Activated CD4-positive, alpha-beta T cell treated with anti-CD3 and anti-CD28 coated beads, Interleukin-2, amount 10 ng/mL, durations not matched to agents 24 days and 14 days (primary cell): ENCODE results near the gene UBE2Q1. TPM values are rescaled to one million over a fixed set of nuclear protein-coding genes. Genes with fewer than 3 reads are reported as not detected.
A peak's percentile ranks its signal among the peaks of the same experiment; 100 is the strongest.

ENCODE experiments used
- DNase-seq: peaks from one replicate; pipeline ENCODE4 v3.0.0; 2022
- H3K27ac Mint-ChIP-seq: one replicate; pipeline ENCODE4 v1.8.0; 2022; ENCODE audit warnings: mild to moderate bottlenecking, mixed read lengths
- H3K27me3 Mint-ChIP-seq: one replicate; pipeline ENCODE4 v1.8.0; 2022; ENCODE audit warnings: mixed read lengths
- H3K36me3 Mint-ChIP-seq: one replicate; pipeline ENCODE4 v1.8.0; 2022; ENCODE audit warnings: low read depth, mild to moderate bottlenecking, mixed read lengths
- H3K4me1 Mint-ChIP-seq: one replicate; pipeline ENCODE4 v1.8.0; 2021; ENCODE audit warnings: mixed read lengths
- H3K4me3 Mint-ChIP-seq: one replicate; pipeline ENCODE4 v1.8.0; 2022; ENCODE audit warnings: mild to moderate bottlenecking, moderate library complexity, mixed read lengths
- H3K9me3 Mint-ChIP-seq: one replicate; pipeline ENCODE4 v1.8.0; 2021; ENCODE audit warnings: mixed read lengths
- intact Hi-C: fragments of 100-400 bp; cut with micrococcal nuclease; formaldehyde crosslinking; loops from one replicate; pipeline ENCODE4 v1.15.1; 2023
- total RNA-seq: library from RNA; stranded (reverse); gene quantifications from 2 replicates; pipeline ENCODE4 v1.2.3, GENCODE V29; 2022

The UBE2Q1 gene
- total RNA-seq, 1 donor from 2014 or later, result 104 TPM

GRCh38 chr1:154529308-154529707 is 29.2 kb downstream of the UBE2Q1 start:
- no peaks in the 10 kb centered on the region for H3K4me1 Mint-ChIP-seq
- H3K9me3 Mint-ChIP-seq, result no peaks in the 10 kb centered on the region
- intact Hi-C loops, result no loop called here
- no peak overlapping the region for H3K27ac Mint-ChIP-seq
- no peak for DNase-seq
- no peaks in the 10 kb centered on the region for H3K36me3 Mint-ChIP-seq
- peaks cover 15% of the 10 kb centered on the region for H3K27me3 Mint-ChIP-seq
- no peak overlapping the region for H3K4me3 Mint-ChIP-seq

- H3K27me3 Mint-ChIP-seq, result peaks cover 25% of the 10 kb centered on the region
- no peaks in the 10 kb centered on the region for H3K4me1 Mint-ChIP-seq
- intact Hi-C loops, result no loop called here
- H3K4me3 Mint-ChIP-seq, result no peak overlapping the region
- no peak for DNase-seq
- H3K9me3 Mint-ChIP-seq, result no peaks in the 10 kb centered on the region
- no peak overlapping the region for H3K27ac Mint-ChIP-seq
- no peaks in the 10 kb centered on the region for H3K36me3 Mint-ChIP-seq
Measured at GRCh38 chr1:154527192-154527591, 31.3 kb downstream of the UBE2Q1 start.

- Mint-ChIP-seq H3K27ac (no peak overlapping the region), H3K9me3 (no peaks in the 10 kb centered on the region), H3K36me3 (no peaks in the 10 kb centered on the region), H3K4me1 (peaks cover 2% of the 10 kb centered on the region), H3K4me3 (no peak overlapping the region), H3K27me3 (peaks cover 28% of the 10 kb centered on the region)
- intact Hi-C loops, result no loop called here
- no peak for DNase-seq
Measured at GRCh38 chr1:154524881-154525280, 33.6 kb downstream of the UBE2Q1 start.

GRCh38 chr1:154521695-154522094 is 36.8 kb downstream of the UBE2Q1 start:
- DNase-seq, result no peak
- no peak overlapping the region for H3K27ac Mint-ChIP-seq
- H3K27me3 Mint-ChIP-seq, result peaks cover 34% of the 10 kb centered on the region
- H3K9me3 Mint-ChIP-seq, result no peaks in the 10 kb centered on the region
- no peaks in the 10 kb centered on the region for H3K36me3 Mint-ChIP-seq
- H3K4me1 Mint-ChIP-seq, result peaks cover 2% of the 10 kb centered on the region
- intact Hi-C loops, result no loop called here
- H3K4me3 Mint-ChIP-seq, result no peak overlapping the region

GRCh38 chr1:154520333-154520732 is 38.1 kb downstream of the UBE2Q1 start:
- H3K36me3 Mint-ChIP-seq, result no peaks in the 10 kb centered on the region
- no peaks in the 10 kb centered on the region for H3K9me3 Mint-ChIP-seq
- peaks cover 2% of the 10 kb centered on the region for H3K4me1 Mint-ChIP-seq
- H3K27ac Mint-ChIP-seq, result no peak overlapping the region
- peaks cover 42% of the 10 kb centered on the region for H3K27me3 Mint-ChIP-seq
- DNase-seq, result no peak
- intact Hi-C loops, result no loop called here
- H3K4me3 Mint-ChIP-seq, result no peak overlapping the region

- Mint-ChIP-seq H3K4me1 (peaks cover 2% of the 10 kb centered on the region), H3K9me3 (no peaks in the 10 kb centered on the region), H3K36me3 (no peaks in the 10 kb centered on the region), H3K27ac (no peak overlapping the region), H3K27me3 (peaks cover 42% of the 10 kb centered on the region), H3K4me3 (no peak overlapping the region)
- no peak for DNase-seq
- intact Hi-C loops, result no loop called here
Measured at GRCh38 chr1:154519591-154519991, 38.9 kb downstream of the UBE2Q1 start.

GRCh38 chr1:154517661-154518060 is 40.8 kb downstream of the UBE2Q1 start:
- no peak overlapping the region for H3K4me3 Mint-ChIP-seq
- intact Hi-C loops, result no loop called here
- peaks cover 45% of the 10 kb centered on the region for H3K27me3 Mint-ChIP-seq
- no peak for DNase-seq
- peaks cover 2% of the 10 kb centered on the region for H3K4me1 Mint-ChIP-seq
- H3K36me3 Mint-ChIP-seq, result no peaks in the 10 kb centered on the region
- no peak overlapping the region for H3K27ac Mint-ChIP-seq
- H3K9me3 Mint-ChIP-seq, result no peaks in the 10 kb centered on the region

- no peak overlapping the region for H3K27ac Mint-ChIP-seq
- peaks cover 37% of the 10 kb centered on the region for H3K27me3 Mint-ChIP-seq
- DNase-seq, result no peak
- no peaks in the 10 kb centered on the region for H3K9me3 Mint-ChIP-seq
- intact Hi-C loops, result no loop called here
- no peaks in the 10 kb centered on the region for H3K4me1 Mint-ChIP-seq
- no peak overlapping the region for H3K4me3 Mint-ChIP-seq
- H3K36me3 Mint-ChIP-seq, result no peaks in the 10 kb centered on the region
Measured at GRCh38 chr1:154514066-154514553, 44.4 kb downstream of the UBE2Q1 start.

GRCh38 chr1:154512760-154513159 is 45.7 kb downstream of the UBE2Q1 start:
- Mint-ChIP-seq H3K4me1 (no peaks in the 10 kb centered on the region), H3K27me3 (peaks cover 42% of the 10 kb centered on the region), H3K9me3 (no peaks in the 10 kb centered on the region), H3K36me3 (no peaks in the 10 kb centered on the region), H3K4me3 (no peak overlapping the region), H3K27ac (no peak overlapping the region)
- DNase-seq, result no peak
- intact Hi-C loops, result no loop called here

- no peak for DNase-seq
- peaks cover 4% of the 10 kb centered on the region for H3K4me1 Mint-ChIP-seq
- H3K9me3 Mint-ChIP-seq, result no peaks in the 10 kb centered on the region
- peaks cover 78% of the 10 kb centered on the region for H3K27me3 Mint-ChIP-seq
- no peak overlapping the region for H3K27ac Mint-ChIP-seq
- intact Hi-C loops, result no loop called here
- H3K36me3 Mint-ChIP-seq, result peaks cover 1% of the 10 kb centered on the region
- no peak overlapping the region for H3K4me3 Mint-ChIP-seq
Measured at GRCh38 chr1:154503898-154504297, 54.6 kb downstream of the UBE2Q1 start.

- Mint-ChIP-seq H3K9me3 (no peaks in the 10 kb centered on the region), H3K36me3 (peaks cover 1% of the 10 kb centered on the region), H3K4me1 (peaks cover 4% of the 10 kb centered on the region), H3K4me3 (peak overlapping the region; percentile 54), H3K27me3 (peaks cover 78% of the 10 kb centered on the region), H3K27ac (no peak overlapping the region)
- intact Hi-C loops, result no loop called here
- DNase-seq, result no peak
Measured at GRCh38 chr1:154502744-154503115, 55.7 kb downstream of the UBE2Q1 start.

- intact Hi-C loops, result no loop called here
- peaks cover 72% of the 10 kb centered on the region for H3K27me3 Mint-ChIP-seq
- H3K36me3 Mint-ChIP-seq, result peaks cover 1% of the 10 kb centered on the region
- H3K4me1 Mint-ChIP-seq, result peaks cover 4% of the 10 kb centered on the region
- no peak within 1 kb of the TSS for H3K27ac Mint-ChIP-seq
- H3K4me3 Mint-ChIP-seq, result peak within 1 kb of the TSS; percentile 54
- H3K9me3 Mint-ChIP-seq, result no peaks in the 10 kb centered on the region
- DNase-seq, result peak; percentile 61
Measured at GRCh38 chr1:154502066-154502743, 56.3 kb downstream of the UBE2Q1 start, which contains the start of the genes SHE and TDRD10. TSS of gene SHE (minus strand) at chr1:154502412. CDS start at chr1:154502026, 386 bp downstream. TSS of gene TDRD10 (plus strand) at chr1:154502219. CDS start at chr1:154506904, 4,685 bp downstream.

- Mint-ChIP-seq H3K27me3 (peaks cover 71% of the 10 kb centered on the region), H3K9me3 (no peaks in the 10 kb centered on the region), H3K4me3 (peak overlapping the region; percentile 5), H3K36me3 (peaks cover 1% of the 10 kb centered on the region), H3K4me1 (peaks cover 8% of the 10 kb centered on the region), H3K27ac (no peak overlapping the region)
- no peak for DNase-seq
- intact Hi-C loops, result no loop called here
Measured at GRCh38 chr1:154501423-154502065, 56.9 kb downstream of the UBE2Q1 start.

- Mint-ChIP-seq H3K4me1 (peaks cover 8% of the 10 kb centered on the region), H3K36me3 (peaks cover 1% of the 10 kb centered on the region), H3K27ac (no peak overlapping the region), H3K9me3 (no peaks in the 10 kb centered on the region), H3K27me3 (peaks cover 62% of the 10 kb centered on the region), H3K4me3 (no peak overlapping the region)
- intact Hi-C loops, result no loop called here
- DNase-seq, result no peak
Measured at GRCh38 chr1:154500533-154500932, 57.9 kb downstream of the UBE2Q1 start.
